GM23248 (cell line): ENCODE results near the gene TARS1.

ENCODE experiments used
- EZH2 ChIP-seq: fragments of 200-600 bp; sonication (generic); IDR thresholded peaks from 2 replicates; pipeline ENCODE4 v1.6.1; 2018; ENCODE audit warnings: antibody characterized with exemption, mild to moderate bottlenecking; ENCODE audit not compliant: insufficient read depth, poor library complexity, severe bottlenecking
- EZH2phosphoT487 ChIP-seq: fragments of 200-600 bp; sonication (generic); IDR thresholded peaks from 2 replicates; pipeline ENCODE4 v1.6.1; 2018; ENCODE audit warnings: antibody characterized with exemption, moderate library complexity, mild to moderate bottlenecking, low read depth; ENCODE audit not compliant: insufficient read depth

GRCh38 chr5:33441241-33442177 lies 744 bp downstream of the TARS1 start:
- TF ChIP-seq EZH2phosphoT487: no peak
- no peak for TF ChIP-seq EZH2
